BE2C (cell line): ENCODE measurements around the gene MAP7D1.

ENCODE experiments used
- DNase-seq: peaks from one replicate; pipeline ENCODE4 v3.0.0-alpha.2; 2020
- H3K27me3 ChIP-seq: fragments of 250-450 bp; sonication (Bioruptor Pico); 2 replicates; pipeline ENCODE4 v1.5.1; 2020; ENCODE audit warnings: mild to moderate bottlenecking
- H3K36me3 ChIP-seq: fragments of 250-450 bp; sonication (Bioruptor Pico); 2 replicates; pipeline ENCODE4 v1.5.1; 2020; ENCODE audit warnings: mild to moderate bottlenecking
- H3K4me1 ChIP-seq: fragments of 250-450 bp; sonication (Bioruptor Pico); 2 replicates; pipeline ENCODE4 v1.5.1; 2020
- H3K4me3 ChIP-seq: 2 replicates; pipeline ENCODE4 v1.5.1; 2011; ENCODE audit warnings: low read depth, low read length
- H3K9me3 ChIP-seq: fragments of 250-450 bp; sonication (Bioruptor Pico); 2 replicates; pipeline ENCODE4 v1.5.1; 2020
- CTCF ChIP-seq: IDR thresholded peaks from 2 replicates; pipeline ENCODE4 v1.5.1; 2012; ENCODE audit warnings: mild to moderate bottlenecking, low read depth, low read length

Gene MAP7D1

DNA sequence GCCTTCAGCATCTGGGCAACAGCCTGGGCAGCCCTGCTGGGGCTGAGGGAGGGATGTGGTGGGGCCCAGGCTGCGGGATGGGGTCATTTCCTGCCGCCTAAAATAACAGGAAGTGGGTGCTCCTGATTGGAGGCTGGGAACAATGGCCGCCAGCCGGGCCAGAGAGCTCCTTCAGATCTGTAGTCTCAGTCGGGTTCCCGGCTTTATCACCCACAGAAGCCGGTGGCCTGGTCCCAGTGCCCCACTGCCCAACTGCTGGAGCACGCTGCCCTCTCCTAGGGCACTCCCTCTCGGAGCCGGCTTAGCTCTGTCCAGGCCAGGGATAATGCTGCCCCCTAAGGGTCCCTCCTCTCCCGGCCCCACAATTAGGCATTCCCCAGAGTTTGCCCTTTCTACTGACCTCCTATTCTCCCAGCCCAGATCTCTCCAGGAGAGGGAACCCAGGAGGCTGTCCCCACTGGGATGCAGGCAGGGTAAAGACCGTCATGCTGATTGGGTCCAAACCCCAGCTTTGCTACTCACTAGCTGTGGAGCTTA lies 5.1 kb downstream of the MAP7D1 start:
- no peak for DNase-seq
- peaks cover 3% of the 10 kb centered on the region; the same call in 1 of the 2 replicates for H3K36me3 ChIP-seq
- H3K4me3 ChIP-seq, result peak overlapping the region; percentile 16; the same call in 1 of the 2 replicates
- H3K27me3 ChIP-seq, result no peaks in the 10 kb centered on the region
- TF ChIP-seq CTCF, result peak; percentile 34
- H3K4me1 ChIP-seq, result no peaks in the 10 kb centered on the region
- no peaks in the 10 kb centered on the region for H3K9me3 ChIP-seq

- Histone ChIP-seq H3K4me1 (no peaks in the 10 kb centered on the region), H3K27me3 (no peaks in the 10 kb centered on the region), H3K4me3 (no peak overlapping the region), H3K9me3 (no peaks in the 10 kb centered on the region), H3K36me3 (peaks cover 3% of the 10 kb centered on the region; the same call in 1 of the 2 replicates)
- TF ChIP-seq CTCF, result no peak
- no peak for DNase-seq
Measured at GRCh38 chr1:36161641-36162531, 5.9 kb downstream of the MAP7D1 start.

DNA sequence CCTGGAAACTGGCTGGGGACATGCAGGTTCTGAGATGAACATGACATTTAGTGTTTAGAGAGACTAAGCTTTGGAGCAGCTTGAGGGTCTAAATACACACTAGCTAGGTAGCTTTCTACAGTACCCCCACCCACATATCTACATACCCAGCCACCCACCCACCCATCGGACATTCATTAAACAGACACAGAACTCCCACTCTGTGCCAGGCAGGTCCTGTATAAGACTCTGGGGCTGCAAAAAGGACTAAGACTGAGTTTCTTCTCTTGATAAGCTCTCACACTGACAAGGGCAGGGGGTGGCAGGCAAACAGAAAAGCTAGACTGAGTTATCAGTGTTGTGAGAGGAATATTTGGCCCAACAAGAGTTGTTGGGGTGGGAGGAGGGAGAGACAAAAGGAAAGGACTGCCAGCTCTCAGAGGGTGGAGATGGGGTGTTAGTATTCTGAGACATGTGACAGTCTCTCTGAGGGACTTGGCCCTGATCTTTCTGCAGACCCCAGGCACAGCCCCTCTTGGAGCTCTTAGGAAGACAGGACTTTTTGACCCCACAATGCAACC lies 6.8 kb downstream of the MAP7D1 start:
- H3K27me3 ChIP-seq, result no peaks in the 10 kb centered on the region
- no peaks in the 10 kb centered on the region for H3K9me3 ChIP-seq
- H3K4me1 ChIP-seq, result no peaks in the 10 kb centered on the region
- no peak for DNase-seq
- TF ChIP-seq CTCF, result no peak
- H3K4me3 ChIP-seq, result no peak overlapping the region
- peaks cover 3% of the 10 kb centered on the region; the same call in 1 of the 2 replicates for H3K36me3 ChIP-seq

DNA sequence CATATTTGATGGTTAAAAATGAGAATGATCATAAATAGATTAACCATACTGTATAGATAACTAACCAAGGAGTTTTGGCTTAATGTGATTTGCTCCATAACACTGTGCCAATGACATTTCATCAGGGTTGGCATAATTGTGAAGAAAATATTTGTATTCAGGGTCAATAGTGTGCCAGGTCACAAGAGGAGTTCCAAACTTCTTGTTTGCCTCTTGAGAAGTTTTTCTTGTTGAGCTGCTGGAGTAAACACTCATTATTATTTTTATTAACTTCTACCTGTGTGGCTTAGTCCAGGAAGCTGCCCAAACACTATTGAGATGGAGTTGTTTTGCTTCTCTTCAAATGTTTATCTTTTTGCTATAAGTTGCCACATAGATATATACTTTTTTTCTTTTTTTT lies 7.5 kb downstream of the MAP7D1 start:
- DNase-seq, result no peak
- no peaks in the 10 kb centered on the region for H3K9me3 ChIP-seq
- no peaks in the 10 kb centered on the region for H3K4me1 ChIP-seq
- no peak overlapping the region for H3K4me3 ChIP-seq
- peaks cover 3% of the 10 kb centered on the region; the same call in 1 of the 2 replicates for H3K36me3 ChIP-seq
- no peaks in the 10 kb centered on the region for H3K27me3 ChIP-seq
- no peak for TF ChIP-seq CTCF

DNA sequence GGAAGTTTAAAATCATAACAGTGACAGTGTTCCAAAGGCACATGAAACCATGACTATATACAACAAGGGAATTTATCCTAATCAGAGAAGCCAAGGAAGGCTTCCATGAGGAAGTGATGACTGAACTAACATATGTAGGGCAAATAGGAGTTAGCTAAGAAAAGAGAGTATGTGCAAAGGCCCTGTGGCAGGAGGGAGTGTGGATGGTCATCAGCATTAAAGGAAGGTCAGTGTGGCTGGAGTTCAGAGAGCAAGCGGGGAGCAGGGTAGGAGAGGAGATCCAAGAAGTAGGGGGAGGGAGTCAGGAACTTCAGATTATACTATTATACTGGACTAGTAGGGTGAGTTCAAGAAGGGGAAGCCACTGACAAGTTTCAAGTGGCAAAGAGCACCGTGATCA lies 8.4 kb downstream of the MAP7D1 start:
- Histone ChIP-seq H3K4me1 (no peaks in the 10 kb centered on the region), H3K36me3 (peaks cover 3% of the 10 kb centered on the region; the same call in 1 of the 2 replicates), H3K27me3 (no peaks in the 10 kb centered on the region), H3K9me3 (no peaks in the 10 kb centered on the region), H3K4me3 (no peak overlapping the region)
- TF ChIP-seq CTCF, result no peak
- no peak for DNase-seq
